GM12892 (cell line): Measurements from ENCODE around the gene RASSF3.
"Not testable (repeated sequence)": the region's sequence is repeated elsewhere in the genome, so short reads cannot be mapped to it uniquely, and the experiment has no call there.

Source experiments
- DNase-seq: peaks from one replicate; pipeline ENCODE4 v3.0.0; 2011; ENCODE audit not compliant: insufficient read length
- FAIRE-seq: peaks from 2 replicates; lab custom pipeline; 2011; peaks lifted over from hg19 to GRCh38; lab: Jason Lieb, UNC
- POLR2A ChIP-seq: IDR thresholded peaks from 2 replicates; pipeline ENCODE4 v1.6.1; 2011; ENCODE audit warnings: low read depth, low read length, control low read depth
- POLR2AphosphoS5 ChIP-seq: IDR thresholded peaks from 2 replicates; pipeline ENCODE4 v1.6.1; 2011; ENCODE audit warnings: low read depth, low read length, control low read depth
- TAF1 ChIP-seq: IDR thresholded peaks from 2 replicates; pipeline ENCODE4 v1.6.1; 2011; ENCODE audit warnings: low read depth, mild to moderate bottlenecking, control low read depth, low read length, borderline replicate concordance

The RASSF3 gene

DNA sequence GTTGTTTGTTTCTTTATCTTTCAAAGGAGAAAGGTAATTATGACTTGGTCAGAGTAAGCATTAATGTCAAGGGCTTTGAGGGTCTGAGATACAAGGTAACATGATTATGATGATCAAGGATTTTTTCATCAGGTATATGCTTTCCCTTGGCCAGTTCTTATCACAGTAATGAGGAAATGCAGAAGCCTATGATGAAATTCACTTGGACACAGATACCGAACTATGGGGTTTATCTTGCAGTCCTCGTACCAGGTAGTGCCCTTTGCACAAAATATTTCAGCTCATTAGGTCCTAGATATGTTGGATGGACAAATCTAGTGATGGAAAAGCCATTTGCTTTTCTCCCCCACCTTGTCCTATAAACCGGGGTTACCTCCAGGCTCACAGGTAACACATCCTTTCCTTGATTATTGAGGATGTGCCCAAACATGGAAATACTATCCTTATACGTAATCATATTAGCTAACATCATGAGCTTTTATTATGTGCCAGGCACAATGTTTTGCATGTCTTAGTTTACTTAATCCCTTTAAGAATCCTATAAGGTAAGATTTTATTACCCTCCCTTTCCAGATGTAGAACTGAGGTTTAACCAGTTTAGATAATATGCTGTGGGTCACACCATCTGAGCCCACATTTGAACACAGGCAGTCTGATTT lies 7.0 kb upstream of the RASSF3 start:
- no peak for TF ChIP-seq TAF1
- no peak for TF ChIP-seq POLR2AphosphoS5
- no peak for TF ChIP-seq POLR2A
- FAIRE-seq = no peak
- no peak for DNase-seq

DNA sequence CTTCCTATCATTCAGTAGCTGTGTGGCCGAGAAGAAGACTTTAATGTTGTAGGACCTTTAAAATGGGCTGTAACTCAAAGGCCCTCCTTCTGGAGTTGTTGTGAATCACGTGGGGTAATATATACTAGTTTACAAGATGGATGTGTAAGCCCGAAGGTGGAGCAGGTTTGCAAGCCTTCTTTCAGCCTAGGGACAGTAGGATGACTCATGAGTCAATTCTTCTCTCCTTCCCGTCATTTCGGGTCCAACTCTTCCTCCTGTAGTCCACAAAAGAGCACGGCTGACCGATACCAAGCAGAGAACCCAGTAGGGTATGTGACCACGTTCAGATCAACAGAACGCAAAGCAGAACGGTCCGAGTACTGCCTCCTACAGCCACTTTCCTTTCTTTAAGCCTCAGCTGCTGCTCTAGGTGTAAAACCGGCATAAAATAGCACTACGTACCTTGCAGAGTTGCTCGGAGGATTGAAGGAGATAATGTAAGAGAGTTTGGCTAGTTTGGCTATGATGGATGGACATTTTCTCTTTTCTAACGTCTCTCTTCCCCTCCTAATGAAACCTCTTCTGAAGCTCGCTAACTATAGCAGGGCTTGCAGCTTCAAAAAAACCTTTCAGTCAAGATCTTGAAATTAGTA lies 1.3 kb upstream of the RASSF3 start:
- peak; percentile 41 for DNase-seq
- FAIRE-seq = peak; percentile 67
- TF ChIP-seq TAF1 (no peak), POLR2A (peak; percentile 65), POLR2AphosphoS5 (peak; percentile 38; the same call in 1 of the 2 replicates)

GRCh38 chr12:64609536-64610078 lies 688 bp upstream of the RASSF3 start:
- FAIRE-seq (no peak), DNase-seq (no peak)
- TF ChIP-seq POLR2A = no peak
- no peak for TF ChIP-seq POLR2AphosphoS5
- TF ChIP-seq TAF1 = no peak

- TF ChIP-seq TAF1 = peak; percentile 53; the same call in 1 of the 2 replicates
- TF ChIP-seq POLR2A = peak; percentile 82
- peak; percentile 45; the same call in 1 of the 2 replicates for TF ChIP-seq POLR2AphosphoS5
- DNase-seq (peak; percentile 66), FAIRE-seq (peak; percentile 87)
Measured at GRCh38 chr12:64610660-64611340, 505 bp downstream of the RASSF3 start.

- FAIRE-seq = peak; percentile 57
- 0 out of 2 replicates have a peak, but pooled peaks have one; percentile 26 for TF ChIP-seq TAF1
- no peak for TF ChIP-seq POLR2A
- no peak for DNase-seq
Measured at GRCh38 chr12:64611341-64612284, 1.3 kb downstream of the RASSF3 start.

- TF ChIP-seq POLR2A (no peak), TAF1 (no peak), POLR2AphosphoS5 (no peak)
- no peak for DNase-seq
- no peak for FAIRE-seq
Measured at GRCh38 chr12:64612843-64613242, 2.5 kb downstream of the RASSF3 start.

DNA sequence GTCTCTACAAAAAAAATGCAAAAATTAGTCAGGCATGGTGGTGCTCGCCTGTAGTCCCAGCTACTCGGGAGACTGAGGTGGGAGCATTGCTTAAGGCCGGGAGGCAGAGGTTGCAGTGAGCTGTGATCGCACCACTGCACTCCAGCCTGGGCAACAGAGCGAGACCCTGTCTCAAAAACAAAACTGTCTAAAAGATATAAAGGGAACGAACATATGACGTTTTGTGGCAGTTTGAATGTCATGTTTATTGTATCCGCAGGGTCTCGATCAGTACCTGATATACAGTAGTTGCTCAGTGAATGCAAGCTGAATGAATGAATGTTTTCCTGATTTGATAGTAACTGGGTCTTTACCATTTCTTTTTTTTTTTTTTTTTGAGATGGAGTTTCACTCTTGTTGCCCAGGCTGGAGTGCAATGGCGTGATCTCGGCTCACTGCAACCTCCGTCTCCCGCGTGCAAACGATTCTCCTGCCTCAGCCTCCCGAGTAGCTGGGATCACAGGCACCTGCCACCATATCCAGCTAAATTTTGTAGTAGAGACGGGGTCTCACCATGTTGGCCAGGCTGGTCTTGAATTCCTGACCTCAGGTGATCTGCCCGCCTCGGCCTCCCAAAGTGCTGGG lies 3.6 kb downstream of the RASSF3 start:
- FAIRE-seq = peak; percentile 46
- not testable (repeated sequence) for DNase-seq

DNA sequence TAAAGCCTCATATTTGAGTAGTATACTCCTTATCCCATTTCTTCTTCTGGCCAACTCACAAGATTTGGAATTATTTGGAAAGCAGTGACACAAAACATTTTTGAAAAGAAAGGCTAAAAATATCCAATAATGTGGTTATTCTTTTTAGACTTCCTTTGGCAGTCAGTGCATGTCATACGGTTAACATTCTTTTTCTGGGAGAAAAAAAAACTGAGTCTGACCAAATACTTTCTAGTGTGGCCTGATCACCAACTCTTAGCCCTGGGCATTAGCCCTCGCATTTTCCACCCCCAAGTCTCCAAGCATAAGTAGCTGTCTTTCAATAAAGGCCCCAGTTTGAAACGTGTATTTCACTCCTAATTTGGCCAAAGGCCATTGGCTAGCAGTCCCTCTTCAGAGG lies 5.9 kb downstream of the RASSF3 start:
- no peak for DNase-seq
- FAIRE-seq = no peak
- TF ChIP-seq POLR2AphosphoS5 (no peak), POLR2A (no peak), TAF1 (no peak)

DNA sequence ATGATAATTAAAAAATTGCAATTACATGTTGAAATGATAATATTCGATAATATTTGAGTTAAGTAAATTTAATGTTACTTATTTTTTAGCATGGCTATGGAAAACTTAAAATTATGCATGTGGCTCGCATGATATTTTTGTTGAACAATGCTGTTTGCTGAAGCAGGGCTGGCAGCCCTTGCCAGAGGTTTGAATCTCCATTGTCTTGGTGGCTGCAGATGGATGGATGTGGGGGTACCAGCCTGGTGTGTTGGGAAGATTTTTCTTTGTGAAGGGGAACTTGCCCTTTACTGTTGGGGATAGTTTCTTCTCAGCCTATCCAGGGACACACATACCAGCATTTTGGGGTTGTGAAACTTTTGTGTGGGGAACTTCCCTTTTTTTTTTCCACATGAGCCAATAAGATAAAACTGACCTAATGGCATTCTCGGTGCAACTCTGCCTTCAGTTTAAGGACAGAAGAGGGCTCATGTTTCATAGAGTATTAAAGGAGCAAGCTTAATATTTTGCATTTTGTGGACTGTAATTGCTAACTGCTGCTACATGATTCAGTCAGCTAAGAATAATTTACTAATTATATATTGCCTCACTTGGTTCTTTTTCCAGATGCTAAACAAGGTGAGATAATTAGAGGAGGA lies 8.8 kb downstream of the RASSF3 start:
- TF ChIP-seq POLR2AphosphoS5 (no peak), POLR2A (no peak), TAF1 (no peak)
- no peak for DNase-seq
- peak; percentile 73 for FAIRE-seq

DNA sequence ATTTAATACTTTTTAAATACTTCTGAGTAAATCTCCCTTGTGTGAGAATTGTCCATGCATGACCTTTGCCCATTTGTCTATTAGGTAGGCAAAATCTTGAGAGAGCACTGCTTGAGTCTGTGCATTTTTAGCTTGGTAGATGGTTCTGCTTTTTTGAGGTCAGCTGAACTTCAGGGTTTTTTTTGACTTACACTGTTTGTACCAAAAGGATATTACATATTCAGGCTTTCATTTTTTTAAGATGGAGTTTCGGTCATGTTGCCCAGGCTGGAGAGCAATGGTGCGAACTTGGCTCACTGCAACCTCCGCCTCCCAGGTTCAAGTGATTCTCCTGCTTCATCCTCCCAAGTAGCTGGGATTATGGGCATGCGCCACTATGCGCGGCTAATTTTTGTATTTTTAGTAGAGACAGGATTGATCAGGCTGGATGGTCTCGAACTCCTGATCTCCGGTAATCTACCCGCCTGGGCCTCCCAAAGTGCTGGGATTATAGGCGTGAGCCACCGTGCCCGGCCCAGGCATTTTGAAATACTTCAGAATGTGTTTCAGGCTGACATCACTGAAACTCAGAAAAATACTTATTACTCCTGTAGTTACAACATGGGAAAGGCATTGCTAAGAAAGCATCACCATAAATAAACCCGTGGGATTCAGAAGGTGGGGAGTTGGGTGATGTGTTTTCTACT lies 11.1 kb downstream of the RASSF3 start:
- no peak for TF ChIP-seq POLR2A
- no peak for TF ChIP-seq TAF1
- no peak for TF ChIP-seq POLR2AphosphoS5
- no peak for DNase-seq
- FAIRE-seq = peak; percentile 67
